GM12878 (cell line): ENCODE results near the gene AQP5. TPM values are rescaled to one million over a fixed set of nuclear protein-coding genes. Genes with fewer than 3 reads are reported as not detected.

Experiments
- ATAC-seq: fragments of 200-7000 bp; cut with Tn5 transposase; 3 replicates; pipeline ENCODE4 v1.9.1; 2020; ENCODE audit warnings: mild to moderate bottlenecking, moderate library complexity
- BruUV-seq: library from RNA; stranded (reverse); fragments of 400-500 nt; replicated peaks from 2 replicates; lab custom pipeline; 2021; lab: Mats Ljungman, UMichigan
- CTCF ChIA-PET: fragments of 300-600 bp; sonication (Branson Sonifier 250); formaldehyde crosslinking; extraction: SDS; loops from one replicate; lab custom pipeline; 2021; ENCODE audit warnings: inconsistent platforms; lab: Yijun Ruan, JAX
- POLR2A ChIA-PET: fragments of 350-600 bp; formaldehyde crosslinking; extraction: SDS; loops from one replicate; lab custom pipeline; 2021; ENCODE audit warnings: inconsistent platforms; lab: Charles Lee
- RAD21 ChIA-PET: fragments of 300-600 bp; sonication (Branson Sonifier 250); formaldehyde crosslinking; loops from one replicate; lab custom pipeline; 2023; ENCODE audit warnings: antibody characterized with exemption; ENCODE audit not compliant: unreplicated experiment; lab: Charles Lee
- SMC1A ChIA-PET: fragments of 300-600 bp; sonication (Branson Sonifier 250); formaldehyde crosslinking; loops from one replicate; lab custom pipeline; 2023; ENCODE audit not compliant: unreplicated experiment, uncharacterized antibody; lab: Charles Lee
- DNase-seq: peaks from one replicate; pipeline ENCODE4 v3.0.0-alpha.2; 2011; ENCODE audit warnings: low read depth, low spot score
- FAIRE-seq: peaks from 3 replicates; lab custom pipeline; 2011; peaks lifted over from hg19 to GRCh38; lab: Jason Lieb, UNC
- H2AFZ ChIP-seq: 2 replicates; pipeline ENCODE4 v1.6.0; 2011; ENCODE audit warnings: low read depth, low read length, control low read depth; ENCODE audit not compliant: control insufficient read depth
- H3K27ac ChIP-seq: 2 replicates; pipeline ENCODE4 v1.5.1; 2011; ENCODE audit warnings: control low read depth; ENCODE audit not compliant: control insufficient read depth, insufficient read depth
- H3K27me3 ChIP-seq, 2 experiments: replicated peaks in 1 of 2; 2 replicates each; pipeline versions ENCODE4 v1.6.0 to v1.6.1; 2011; ENCODE audit warnings: low read length in 1 of 2; ENCODE audit not compliant: control insufficient read depth in 2 of 2, insufficient read depth in 2 of 2
- H3K36me3 ChIP-seq, 2 experiments: 2 replicates each; pipeline ENCODE4 v1.5.1; 2011; ENCODE audit warnings: low read length in 1 of 2; ENCODE audit not compliant: control insufficient read depth in 2 of 2, insufficient read depth in 2 of 2
- H3K4me1 ChIP-seq: 2 replicates; pipeline ENCODE4 v1.6.1; 2011; ENCODE audit warnings: mild to moderate bottlenecking, low read length, moderate library complexity, mixed read lengths; ENCODE audit not compliant: control insufficient read depth, insufficient read depth
- H3K4me2 ChIP-seq: 2 replicates; pipeline ENCODE4 v1.6.0; 2011; ENCODE audit warnings: control low read depth; ENCODE audit not compliant: control insufficient read depth, insufficient read depth
- H3K4me3 ChIP-seq: fragments of 200-600 bp; sonication (generic); 2 replicates; pipeline ENCODE4 v1.5.1; 2016
- H3K79me2 ChIP-seq: 2 replicates; pipeline ENCODE4 v1.6.0; 2011; ENCODE audit warnings: low read length; ENCODE audit not compliant: control insufficient read depth, insufficient read depth
- H3K9ac ChIP-seq: 2 replicates; pipeline ENCODE4 v1.8.0; 2011; ENCODE audit warnings: low read length, control low read depth, mixed read lengths; ENCODE audit not compliant: control insufficient read depth, insufficient read depth
- H3K9me3 ChIP-seq: replicated peaks from 3 replicates; pipeline ENCODE4 v1.5.1; 2011; ENCODE audit warnings: mild to moderate bottlenecking, low read length; ENCODE audit not compliant: control insufficient read depth, insufficient read depth
- H4K20me1 ChIP-seq: 2 replicates; pipeline ENCODE4 v1.6.0; 2011; ENCODE audit not compliant: control insufficient read depth, insufficient read depth
- CBX5 ChIP-seq: sonication (generic); IDR thresholded peaks from 2 replicates; pipeline ENCODE4 v1.6.1; 2016; ENCODE audit warnings: low read depth, moderate library complexity, mild to moderate bottlenecking, inconsistent platforms
- E2F8 ChIP-seq: fragments of 450-650 bp; IDR thresholded peaks from 2 replicates; pipeline ENCODE4 v1.6.1; 2018; ENCODE audit warnings: mild to moderate bottlenecking, low read depth, moderate library complexity; ENCODE audit not compliant: partially characterized antibody
- HCFC1 ChIP-seq: fragments of 150-350 bp; IDR thresholded peaks from 2 replicates; pipeline ENCODE4 v1.6.1; 2014; ENCODE audit warnings: low read length
- POU2F2 ChIP-seq: IDR thresholded peaks from 3 replicates; pipeline ENCODE4 v1.6.1; 2011; ENCODE audit warnings: low read depth, mild to moderate bottlenecking, low read length, borderline replicate concordance
- RELA ChIP-seq: fragments of 450-650 bp; IDR thresholded peaks from 2 replicates; pipeline ENCODE4 v1.8.0; 2014; ENCODE audit warnings: borderline replicate concordance; ENCODE audit not compliant: partially characterized antibody
- RUNX3 ChIP-seq: IDR thresholded peaks from 2 replicates; pipeline ENCODE4 v1.6.1; 2012; ENCODE audit warnings: low read length, inconsistent platforms
- SMARCA5 ChIP-seq: fragments of 450-650 bp; IDR thresholded peaks from 2 replicates; pipeline ENCODE4 v1.6.1; 2017; ENCODE audit warnings: mild to moderate bottlenecking
- SREBF1 ChIP-seq: IDR thresholded peaks from 2 replicates; pipeline ENCODE4 v1.6.1; 2012; ENCODE audit warnings: mild to moderate bottlenecking, low read length
- WGBS: methylation state at CpG from one replicate; pipeline ENCODE4 v1.1.6; 2016; ENCODE audit warnings: low lambda C conversion rate; ENCODE audit not compliant: insufficient replicate concordance, insufficient coverage; ENCODE audit errors: missing lambda C conversion rate; 5-methylcytosine and 5-hydroxymethylcytosine counted together
- in situ Hi-C: fragments of 300-500 bp; cut with MboI; formaldehyde crosslinking; loops from 9 replicates; pipeline ENCODE4 v1.14.3; 2018; ENCODE audit warnings: mixed read lengths
- intact Hi-C: fragments of 100-400 bp; cut with micrococcal nuclease; formaldehyde crosslinking; loops from one replicate; pipeline ENCODE4 v1.14.2; 2022; ENCODE audit not compliant: unreplicated experiment
- polyA plus RNA-seq, 11 experiments: library from polyadenylated mRNA; depleted of rRNA in 4 of 11; unstranded in 6 of 11; stranded (reverse) in 5 of 11; fragments of >200 nt; fragmentation: Nextera tagmentation in 4 of 11; fragmentation: Illumina TruSeq in 1 of 11; extraction: Ambion mirVana in 4 of 11; extraction: Trizol in 1 of 11; gene quantifications; 1 replicate in 1 of 11; 2 replicates in 10 of 11; pipeline versions ENCODE4 v1.2.1 to v1.2.3, GENCODE V29; 2011 to 2016; ENCODE audit warnings: inconsistent platforms in 2 of 11, missing spikeins in 2 of 11, low read depth in 1 of 11
- total RNA-seq, 4 experiments: library from RNA; depleted of rRNA in 3 of 4; stranded (reverse); fragments of >200 nt in 3 of 4; fragmentation: Illumina TruSeq in 1 of 4; extraction: Trizol in 1 of 4; gene quantifications; 2 replicates each; pipeline versions ENCODE4 v1.2.1 to v1.2.3, GENCODE V29; 2013 to 2021

AQP5 gene
- total and polyA plus RNA-seq, 10 of the 15 experiments (the other 5 are each of a cell fraction or from before 2014, with no cell fraction given): not detected

- Histone ChIP-seq H3K27me3 (peaks cover 5 to 26% of the 10 kb centered on the region in 2 experiments), H3K79me2 (no peaks in the 10 kb centered on the region), H3K4me2 (no peak overlapping the region), H3K36me3 (no peaks in the 10 kb centered on the region), H4K20me1 (no peaks in the 10 kb centered on the region), H2AFZ (no peak overlapping the region), H3K9me3 (no peaks in the 10 kb centered on the region; the same call in 2 of the 3 replicates), H3K27ac (no peak overlapping the region), H3K9ac (no peak overlapping the region), H3K4me1 (peaks cover 8% of the 10 kb centered on the region), H3K4me3 (no peak overlapping the region)
- WGBS: 42% methylated on average over 17 of the region's 17 CpGs
- BruUV-seq: no TSS peak
- ATAC-seq (no peak), DNase-seq (no peak), FAIRE-seq (no peak)
- intact Hi-C loops: no loop called here
- SMC1A ChIA-PET: interaction anchor here (4.2 kb wide), 1 partner anchor 91 kb away, joined by 25 read pairs; no protein-coding TSS in a partner anchor
- TF ChIP-seq E2F8 (no peak), HCFC1 (no peak), SREBF1 (no peak), POU2F2 (no peak), CBX5 (no peak), RUNX3 (no peak), SMARCA5 (no peak), RELA (no peak)
- in situ Hi-C loops: no loop called here
- POLR2A ChIA-PET: no interaction called here
- CTCF ChIA-PET: interaction anchor here (0.6 to 3.4 kb wide), 5 partner anchors 22 to 92 kb away, joined by 3 to 73 read pairs (median 3); no protein-coding TSS in a partner anchor
- RAD21 ChIA-PET: interaction anchor here (0.5 to 5.1 kb wide), 2 partner anchors 104 to 226 kb away, joined by 3 to 74 read pairs; no protein-coding TSS in a partner anchor
These were observed 2.5 kb downstream of the AQP5 start for GRCh38 chr12:49963976-49964815.
